Mesenchymal stem cell (in vitro differentiated cells and primary cell): ENCODE results near the gene TUBB2A.
A peak's percentile ranks its signal among the peaks of the same experiment; 100 is the strongest.

Experiments
- DNase-seq: peaks from one replicate; pipeline ENCODE4 v3.0.0-alpha.2; 2013
- H2AFZ ChIP-seq: one replicate; pipeline ENCODE4 v1.6.1; 2013; ENCODE audit warnings: low read depth, mild to moderate bottlenecking, control low read depth, inconsistent platforms, low read length, moderate library complexity
- H2AK5ac ChIP-seq: 2 replicates; pipeline ENCODE4 v1.6.1; 2013; ENCODE audit warnings: low read length, moderate library complexity, mild to moderate bottlenecking, inconsistent platforms; ENCODE audit not compliant: severe bottlenecking
- H2BK120ac ChIP-seq: one replicate; pipeline ENCODE4 v1.6.1; 2013; ENCODE audit warnings: low read depth, mild to moderate bottlenecking, inconsistent platforms, low read length, moderate library complexity
- H2BK12ac ChIP-seq, 2 experiments: one replicate each; pipeline ENCODE4 v1.6.1; 2013; ENCODE audit warnings: inconsistent platforms in 2 of 2, low read length in 2 of 2, mild to moderate bottlenecking in 2 of 2, moderate library complexity in 2 of 2, control low read depth in 1 of 2
- H2BK15ac ChIP-seq: one replicate; pipeline ENCODE4 v1.6.1; 2013; ENCODE audit warnings: mild to moderate bottlenecking, low read depth, inconsistent platforms; ENCODE audit not compliant: poor library complexity, severe bottlenecking
- H2BK5ac ChIP-seq: 2 replicates; pipeline ENCODE4 v1.6.1; 2013; ENCODE audit warnings: low read depth, mild to moderate bottlenecking, low read length, control low read depth, inconsistent platforms; ENCODE audit not compliant: poor library complexity, severe bottlenecking
- H3K14ac ChIP-seq, 2 experiments: one replicate each; pipeline ENCODE4 v1.6.1; 2013; ENCODE audit warnings: inconsistent platforms in 2 of 2, low read length in 2 of 2, control low read depth in 1 of 2, mild to moderate bottlenecking in 1 of 2, moderate library complexity in 1 of 2
- H3K18ac ChIP-seq, 2 experiments: one replicate each; pipeline ENCODE4 v1.6.1; 2013; ENCODE audit warnings: inconsistent platforms in 2 of 2, low read length in 2 of 2, control low read depth in 1 of 2, low read depth in 1 of 2, mild to moderate bottlenecking in 1 of 2
- H3K23ac ChIP-seq, 2 experiments: one replicate each; pipeline ENCODE4 v1.6.1; 2013; ENCODE audit warnings: inconsistent platforms in 2 of 2, low read length in 2 of 2, mild to moderate bottlenecking in 2 of 2, moderate library complexity in 2 of 2, control low read depth in 1 of 2
- H3K27ac ChIP-seq: 2 replicates; pipeline ENCODE4 v1.5.1; 2013; ENCODE audit warnings: mild to moderate bottlenecking, moderate library complexity, low read length, control low read depth, inconsistent platforms; ENCODE audit not compliant: poor library complexity, severe bottlenecking
- H3K27me3 ChIP-seq, 2 experiments: 2 replicates each; pipeline versions ENCODE4 v1.6.1 to v1.7.0; 2013; ENCODE audit warnings: low read length in 2 of 2, mild to moderate bottlenecking in 2 of 2, moderate library complexity in 2 of 2, control low read depth in 1 of 2, inconsistent platforms in 1 of 2; ENCODE audit not compliant: control insufficient read depth in 1 of 2, insufficient read depth in 1 of 2
- H3K36me3 ChIP-seq, 2 experiments: 2 replicates each; pipeline versions ENCODE4 v1.6.1 to v1.7.0; 2013; ENCODE audit warnings: low read length in 2 of 2, control low read depth in 1 of 2, inconsistent platforms in 1 of 2, low read depth in 1 of 2, mild to moderate bottlenecking in 1 of 2; ENCODE audit not compliant: insufficient read depth in 2 of 2, control insufficient read depth in 1 of 2
- H3K4ac ChIP-seq, 2 experiments: one replicate each; pipeline ENCODE4 v1.6.1; 2013; ENCODE audit warnings: inconsistent platforms in 2 of 2, low read length in 2 of 2, mild to moderate bottlenecking in 2 of 2, moderate library complexity in 2 of 2, control low read depth in 1 of 2, low read depth in 1 of 2
- H3K4me1 ChIP-seq: 2 replicates; pipeline ENCODE4 v1.6.1; 2013; ENCODE audit warnings: low read depth, low read length, control low read depth; ENCODE audit not compliant: control insufficient read depth, insufficient read depth
- H3K4me2 ChIP-seq: 2 replicates; pipeline ENCODE4 v1.6.1; 2013; ENCODE audit warnings: low read length, mild to moderate bottlenecking, inconsistent platforms; ENCODE audit not compliant: poor library complexity, severe bottlenecking
- H3K4me3 ChIP-seq, 2 experiments: 2 replicates each; pipeline versions ENCODE4 v1.5.1 to v1.7.0; 2013; ENCODE audit warnings: low read length in 2 of 2, mild to moderate bottlenecking in 2 of 2, control low read depth in 1 of 2, low read depth in 1 of 2; ENCODE audit not compliant: insufficient read depth in 1 of 2
- H3K79me1 ChIP-seq: replicated peaks from 2 replicates; pipeline ENCODE4 v1.6.1; 2013; ENCODE audit warnings: mild to moderate bottlenecking, control low read depth, low read length, inconsistent platforms; ENCODE audit not compliant: poor library complexity, severe bottlenecking
- H3K9ac ChIP-seq: 2 replicates; pipeline ENCODE4 v1.7.0; 2013; ENCODE audit warnings: mild to moderate bottlenecking, low read length, moderate library complexity
- H3K9me3 ChIP-seq: 2 replicates; pipeline ENCODE4 v1.7.0; 2013; ENCODE audit warnings: mild to moderate bottlenecking, low read length; ENCODE audit not compliant: control insufficient read depth
- H4K8ac ChIP-seq: one replicate; pipeline ENCODE4 v1.6.1; 2013; ENCODE audit warnings: inconsistent platforms, mild to moderate bottlenecking, low read length, moderate library complexity
- H4K91ac ChIP-seq: one replicate; pipeline ENCODE4 v1.6.1; 2013; ENCODE audit warnings: mild to moderate bottlenecking, low read length, inconsistent platforms
- WGBS: methylation state at CpG from one replicate; pipeline ENCODE4 v1.1.7; 2013; ENCODE audit warnings: mixed read lengths; 5-methylcytosine and 5-hydroxymethylcytosine counted together

The TUBB2A gene

GRCh38 chr6:3125815-3126214 is 31.5 kb downstream of the TUBB2A start:
- Histone ChIP-seq H3K14ac (no peak overlapping the region), H3K18ac (no peak overlapping the region), H4K91ac (no peak overlapping the region), H3K23ac (no peak overlapping the region), H3K4me2 (no peak overlapping the region), H3K4me1 (peaks cover 3% of the 10 kb centered on the region), H3K4me3 (no peak overlapping the region), H3K27ac (no peak overlapping the region), H2BK120ac (no peak overlapping the region), H3K79me1 (peaks cover 5% of the 10 kb centered on the region), H2BK12ac (no peak overlapping the region), H2AFZ (no peak overlapping the region), H3K9me3 (no peaks in the 10 kb centered on the region), H2BK5ac (no peak overlapping the region), H3K36me3 (peaks cover 10 to 31% of the 10 kb centered on the region in 2 experiments), H4K8ac (peak overlapping the region; percentile 59), H3K9ac (peak overlapping the region; percentile 9), H2BK15ac (no peak overlapping the region), H3K27me3 (no peaks in the 10 kb centered on the region), H2AK5ac (no peak overlapping the region), H3K4ac (no peak overlapping the region)
- 71% methylated on average over 2 of the region's 2 CpGs for WGBS
- DNase-seq: no peak

GRCh38 chr6:3124667-3125066 is 32.7 kb downstream of the TUBB2A start:
- Histone ChIP-seq H3K9ac (no peak overlapping the region), H2AFZ (no peak overlapping the region), H2BK12ac (no peak overlapping the region), H3K27me3 (no peaks in the 10 kb centered on the region), H3K4me1 (peaks cover 4% of the 10 kb centered on the region), H3K4ac (no peak overlapping the region), H3K18ac (no peak overlapping the region), H3K4me3 (no peak overlapping the region), H3K23ac (no peak overlapping the region), H4K8ac (no peak overlapping the region), H2BK120ac (no peak overlapping the region), H2AK5ac (no peak overlapping the region), H3K27ac (no peak overlapping the region), H3K4me2 (no peak overlapping the region), H2BK15ac (no peak overlapping the region), H2BK5ac (no peak overlapping the region), H3K14ac (no peak overlapping the region), H3K9me3 (no peaks in the 10 kb centered on the region), H3K36me3 (peaks cover 3 to 20% of the 10 kb centered on the region in 2 experiments), H4K91ac (no peak overlapping the region), H3K79me1 (peaks cover 6% of the 10 kb centered on the region)
- 86% methylated on average over 7 of the region's 8 CpGs for WGBS
- DNase-seq: no peak

- WGBS: 96% methylated on average over 9 of the region's 9 CpGs
- Histone ChIP-seq H3K9me3 (no peaks in the 10 kb centered on the region), H3K4me3 (no peak overlapping the region), H3K4me2 (no peak overlapping the region), H3K4ac (no peak overlapping the region), H2BK15ac (no peak overlapping the region), H3K36me3 (peaks cover 0 to 2% of the 10 kb centered on the region in 2 experiments), H3K18ac (no peak overlapping the region), H2AFZ (no peak overlapping the region), H2BK5ac (no peak overlapping the region), H4K91ac (no peak overlapping the region), H2BK120ac (no peak overlapping the region), H3K79me1 (peaks cover 10% of the 10 kb centered on the region), H4K8ac (no peak overlapping the region), H3K27me3 (no peaks in the 10 kb centered on the region), H3K9ac (no peak overlapping the region), H2AK5ac (no peak overlapping the region), H2BK12ac (no peak overlapping the region), H3K14ac (no peak overlapping the region), H3K4me1 (peaks cover 4% of the 10 kb centered on the region), H3K27ac (no peak overlapping the region), H3K23ac (no peak overlapping the region)
- no peak for DNase-seq
These were observed 34.5 kb downstream of the TUBB2A start for GRCh38 chr6:3122823-3123182.

- no peaks in the 10 kb centered on the region for H3K9me3 ChIP-seq
- no peak overlapping the region for H2AFZ ChIP-seq
- peaks cover 0 to 2% of the 10 kb centered on the region in 2 experiments for H3K36me3 ChIP-seq
- H3K23ac ChIP-seq: no peak overlapping the region
- H3K79me1 ChIP-seq: peaks cover 10% of the 10 kb centered on the region
- H3K4me3 ChIP-seq: no peak overlapping the region
- no peak overlapping the region for H2BK5ac ChIP-seq
- no peak overlapping the region for H2BK15ac ChIP-seq
- peaks cover 2% of the 10 kb centered on the region for H3K4me1 ChIP-seq
- no peak overlapping the region for H3K27ac ChIP-seq
- no peak overlapping the region for H4K8ac ChIP-seq
- no peak overlapping the region for H3K4ac ChIP-seq
- no peak for DNase-seq
- H3K9ac ChIP-seq: no peak overlapping the region
- H4K91ac ChIP-seq: no peak overlapping the region
- no peak overlapping the region for H2AK5ac ChIP-seq
- H2BK120ac ChIP-seq: no peak overlapping the region
- no peak overlapping the region for H3K18ac ChIP-seq
- no peaks in the 10 kb centered on the region for H3K27me3 ChIP-seq
- no peak overlapping the region for H3K14ac ChIP-seq
- H3K4me2 ChIP-seq: no peak overlapping the region
- H2BK12ac ChIP-seq: no peak overlapping the region
- WGBS: 94% methylated on average over 4 of the region's 5 CpGs
These were observed 36.6 kb downstream of the TUBB2A start for GRCh38 chr6:3120765-3121089.
